Osteoblast (primary cell): Measurements from ENCODE around the gene UBXN1. TPM values are rescaled to one million over a fixed set of nuclear protein-coding genes. Genes with fewer than 3 reads are reported as not detected.

ENCODE experiments used
- DNase-seq: peaks from one replicate; pipeline ENCODE4 v3.0.0; 2011; ENCODE audit warnings: low spot score, mixed read lengths; ENCODE audit not compliant: insufficient read length; ENCODE audit errors: missing footprints
- H2AFZ ChIP-seq: 2 replicates; pipeline ENCODE4 v1.6.0; 2011; ENCODE audit warnings: mild to moderate bottlenecking, low read length
- H3K27ac ChIP-seq: 2 replicates; pipeline ENCODE4 v1.5.1; 2011; ENCODE audit warnings: mild to moderate bottlenecking, low read depth, low read length, moderate library complexity
- H3K27me3 ChIP-seq: 2 replicates; pipeline ENCODE4 v1.6.0; 2012; ENCODE audit warnings: mild to moderate bottlenecking, control low read depth, inconsistent platforms, low read length, moderate library complexity; ENCODE audit not compliant: insufficient read depth
- H3K36me3 ChIP-seq: 2 replicates; pipeline ENCODE4 v1.5.1; 2011; ENCODE audit warnings: mild to moderate bottlenecking, low read length, control low read depth, moderate library complexity; ENCODE audit not compliant: insufficient read depth
- H3K4me1 ChIP-seq: 2 replicates; pipeline ENCODE4 v1.5.1; 2011; ENCODE audit warnings: mild to moderate bottlenecking, low read length, control low read depth, moderate library complexity; ENCODE audit not compliant: insufficient read depth
- H3K4me2 ChIP-seq: 2 replicates; pipeline ENCODE4 v1.6.0; 2011; ENCODE audit warnings: mild to moderate bottlenecking, low read length; ENCODE audit not compliant: insufficient read depth
- H3K4me3 ChIP-seq: fragments of 200-600 bp; sonication (generic); 3 replicates; pipeline ENCODE4 v1.5.1; 2012; ENCODE audit warnings: mild to moderate bottlenecking, low read length, inconsistent platforms; ENCODE audit not compliant: insufficient read depth
- H3K79me2 ChIP-seq: 2 replicates; pipeline ENCODE4 v1.6.0; 2012; ENCODE audit warnings: mild to moderate bottlenecking, low read length, control low read depth, inconsistent platforms; ENCODE audit not compliant: insufficient read depth
- H3K9me3 ChIP-seq: 2 replicates; pipeline ENCODE4 v1.5.1; 2011; ENCODE audit warnings: low read depth, low read length, control low read depth
- H4K20me1 ChIP-seq: 2 replicates; pipeline ENCODE4 v1.6.0; 2012; ENCODE audit warnings: mild to moderate bottlenecking, low read length, control low read depth; ENCODE audit not compliant: insufficient read depth
- total RNA-seq: library from RNA; depleted of rRNA; stranded (reverse); fragments of >200 nt; gene quantifications from 2 replicates; pipeline ENCODE4 v1.2.3, GENCODE V29; 2012
- TF ChIP-seq, protein P1 (sequence below): IDR thresholded peaks from 2 replicates; pipeline ENCODE4 v1.5.1; 2011; ENCODE audit warnings: mild to moderate bottlenecking, low read depth, low read length, moderate library complexity; ENCODE audit errors: extremely low read depth

UBXN1 gene
- total RNA-seq, 1 donor, result 107 TPM

DNA sequence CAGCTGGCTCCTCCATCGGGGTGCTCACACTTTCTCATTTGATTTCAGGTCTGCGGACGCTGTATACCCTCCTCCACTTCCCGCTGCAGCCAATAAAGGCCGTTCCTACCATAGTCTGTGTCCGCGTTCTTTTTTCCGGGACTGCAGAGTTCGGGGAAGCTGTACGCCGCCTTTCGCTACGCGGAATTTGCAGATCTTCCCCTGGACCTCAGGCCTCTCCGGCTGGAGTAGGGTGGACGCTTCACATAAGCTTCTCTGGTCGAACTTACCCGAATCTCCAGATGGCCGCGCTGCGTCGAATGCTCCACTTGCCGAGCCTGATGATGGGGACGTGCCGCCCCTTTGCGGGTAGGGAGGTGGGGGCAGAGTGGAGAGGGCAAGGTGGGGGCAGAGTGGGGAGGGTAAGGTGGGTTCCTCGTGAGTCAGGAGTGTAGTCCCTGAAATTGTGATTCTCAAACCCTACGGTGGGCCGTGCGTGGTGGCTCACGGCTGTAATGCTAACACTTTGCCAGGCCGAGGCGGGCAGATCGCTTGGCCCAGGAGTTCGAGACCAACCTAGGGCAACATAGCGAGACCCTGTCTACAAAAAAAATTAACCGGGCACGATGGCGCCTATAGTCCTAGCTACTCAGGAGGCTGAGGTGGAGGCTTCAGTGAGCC, 13.1 kb downstream of the UBXN1 start:
- TF ChIP-seq, protein P1, sequence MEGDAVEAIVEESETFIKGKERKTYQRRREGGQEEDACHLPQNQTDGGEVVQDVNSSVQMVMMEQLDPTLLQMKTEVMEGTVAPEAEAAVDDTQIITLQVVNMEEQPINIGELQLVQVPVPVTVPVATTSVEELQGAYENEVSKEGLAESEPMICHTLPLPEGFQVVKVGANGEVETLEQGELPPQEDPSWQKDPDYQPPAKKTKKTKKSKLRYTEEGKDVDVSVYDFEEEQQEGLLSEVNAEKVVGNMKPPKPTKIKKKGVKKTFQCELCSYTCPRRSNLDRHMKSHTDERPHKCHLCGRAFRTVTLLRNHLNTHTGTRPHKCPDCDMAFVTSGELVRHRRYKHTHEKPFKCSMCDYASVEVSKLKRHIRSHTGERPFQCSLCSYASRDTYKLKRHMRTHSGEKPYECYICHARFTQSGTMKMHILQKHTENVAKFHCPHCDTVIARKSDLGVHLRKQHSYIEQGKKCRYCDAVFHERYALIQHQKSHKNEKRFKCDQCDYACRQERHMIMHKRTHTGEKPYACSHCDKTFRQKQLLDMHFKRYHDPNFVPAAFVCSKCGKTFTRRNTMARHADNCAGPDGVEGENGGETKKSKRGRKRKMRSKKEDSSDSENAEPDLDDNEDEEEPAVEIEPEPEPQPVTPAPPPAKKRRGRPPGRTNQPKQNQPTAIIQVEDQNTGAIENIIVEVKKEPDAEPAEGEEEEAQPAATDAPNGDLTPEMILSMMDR, result no peak
- no peaks in the 10 kb centered on the region for H3K9me3 ChIP-seq
- DNase-seq, result peak; percentile 80
- H3K27me3 ChIP-seq, result no peaks in the 10 kb centered on the region
- peak overlapping the region; percentile 91 for H3K4me2 ChIP-seq
- H3K79me2 ChIP-seq, result peaks cover 39% of the 10 kb centered on the region
- H3K4me3 ChIP-seq, result peak overlapping the region; percentile 97
- H4K20me1 ChIP-seq, result peaks cover 14% of the 10 kb centered on the region
- no peak overlapping the region for H2AFZ ChIP-seq
- H3K36me3 ChIP-seq, result peaks cover 29% of the 10 kb centered on the region
- H3K27ac ChIP-seq, result peak overlapping the region; percentile 82
- peaks cover 25% of the 10 kb centered on the region for H3K4me1 ChIP-seq

DNA sequence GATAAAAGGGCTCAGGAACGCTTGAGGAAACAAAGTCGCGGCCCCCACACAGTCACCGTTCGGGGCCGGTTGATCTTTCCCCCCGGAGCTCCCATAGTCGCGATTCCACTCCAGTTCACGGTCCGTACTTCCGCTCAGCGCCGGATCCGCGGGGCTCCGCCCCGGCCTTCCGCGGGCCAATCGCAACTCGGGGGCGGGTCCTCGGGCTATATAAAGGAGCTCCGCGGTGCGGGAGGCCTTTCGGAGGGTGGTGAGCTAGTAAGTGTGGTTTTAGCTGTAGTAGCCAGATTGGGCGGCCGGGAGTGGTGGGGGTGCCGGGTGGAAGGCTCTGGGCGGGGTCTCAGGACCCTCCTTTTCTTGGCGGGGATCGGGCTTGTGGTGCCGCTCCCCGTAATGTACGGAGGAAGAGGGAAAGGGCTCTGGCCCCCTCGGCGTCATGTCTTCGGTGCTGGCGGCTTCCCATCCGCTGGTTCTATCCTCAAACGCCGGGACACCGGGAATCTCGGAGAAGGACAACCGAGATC, 13.7 kb downstream of the UBXN1 start, which contains the start of the genes C11orf98 and CSKMT:
C11orf98 (minus strand) TSS at position 136 of the 524 bp plus-strand sequence; CDS start at position 95, 41 bp downstream.
CSKMT (plus strand) TSS at position 238 of the 524 bp plus-strand sequence. CDS start 568 bp downstream, outside the sequence.
- Histone ChIP-seq H2AFZ (peak within 1 kb of the TSS; percentile 90), H3K4me1 (peaks cover 21% of the 10 kb centered on the region), H3K27me3 (no peaks in the 10 kb centered on the region), H3K4me3 (peak within 1 kb of the TSS; percentile 97), H3K79me2 (peaks cover 39% of the 10 kb centered on the region), H3K4me2 (peak within 1 kb of the TSS; percentile 91), H3K36me3 (peaks cover 29% of the 10 kb centered on the region), H4K20me1 (peaks cover 14% of the 10 kb centered on the region), H3K27ac (peak within 1 kb of the TSS; percentile 82), H3K9me3 (no peaks in the 10 kb centered on the region)
- TF ChIP-seq, protein P1, result no peak
- peak; percentile 98 for DNase-seq

DNA sequence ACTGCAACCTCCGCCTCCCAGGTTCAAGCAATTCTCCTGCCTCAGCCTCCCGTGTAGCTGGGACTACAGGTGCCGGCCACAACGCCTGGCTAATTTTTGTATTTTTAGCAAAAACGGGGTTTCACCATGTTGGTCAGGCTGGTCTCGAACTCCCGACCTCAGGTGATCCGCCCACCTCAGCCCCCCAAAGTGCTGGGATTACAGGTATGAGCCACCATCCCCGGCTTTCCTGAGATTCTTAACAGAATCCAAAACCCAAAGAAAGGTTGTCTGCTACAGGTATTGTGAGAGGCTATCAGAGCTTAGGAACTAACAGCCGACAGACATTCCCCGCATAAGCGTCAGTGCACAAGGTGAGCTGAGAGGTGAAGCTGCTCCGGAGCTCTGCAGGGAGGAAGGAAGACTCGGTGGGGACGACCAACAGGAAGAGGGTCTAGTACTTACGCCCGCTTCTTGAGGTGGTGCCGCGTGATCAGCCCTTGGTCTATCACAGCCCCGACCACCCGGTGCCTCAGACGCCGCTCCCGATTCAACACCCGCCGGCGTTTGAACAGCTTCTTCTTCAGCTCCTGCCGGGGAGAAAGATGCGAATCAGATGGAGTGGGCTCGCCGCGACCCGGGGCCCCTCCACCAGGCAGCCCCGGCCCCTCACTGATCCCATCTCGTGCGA, 14.3 kb downstream of the UBXN1 start:
- peak; percentile 91 for DNase-seq
- Histone ChIP-seq H3K9me3 (no peaks in the 10 kb centered on the region), H2AFZ (peak overlapping the region; percentile 90), H3K27me3 (no peaks in the 10 kb centered on the region), H3K4me1 (peaks cover 18% of the 10 kb centered on the region), H3K4me3 (peak overlapping the region; percentile 97), H3K79me2 (peaks cover 35% of the 10 kb centered on the region), H3K27ac (peak overlapping the region; percentile 82), H3K36me3 (peaks cover 24% of the 10 kb centered on the region), H3K4me2 (peak overlapping the region; percentile 91), H4K20me1 (peaks cover 10% of the 10 kb centered on the region)
- TF ChIP-seq, protein P1, result no peak
